Erythroblast (primary cell): ENCODE data around the gene FXYD2.

ENCODE experiments used
- GATA1 ChIP-seq: IDR thresholded peaks from 2 replicates; pipeline ENCODE4 v1.6.1; 2011; ENCODE audit warnings: low read depth, mild to moderate bottlenecking, control low read depth, low read length, moderate library complexity
- POLR2A ChIP-seq: IDR thresholded peaks from 2 replicates; pipeline ENCODE4 v1.6.1; 2011; ENCODE audit warnings: mild to moderate bottlenecking, low read length

DNA sequence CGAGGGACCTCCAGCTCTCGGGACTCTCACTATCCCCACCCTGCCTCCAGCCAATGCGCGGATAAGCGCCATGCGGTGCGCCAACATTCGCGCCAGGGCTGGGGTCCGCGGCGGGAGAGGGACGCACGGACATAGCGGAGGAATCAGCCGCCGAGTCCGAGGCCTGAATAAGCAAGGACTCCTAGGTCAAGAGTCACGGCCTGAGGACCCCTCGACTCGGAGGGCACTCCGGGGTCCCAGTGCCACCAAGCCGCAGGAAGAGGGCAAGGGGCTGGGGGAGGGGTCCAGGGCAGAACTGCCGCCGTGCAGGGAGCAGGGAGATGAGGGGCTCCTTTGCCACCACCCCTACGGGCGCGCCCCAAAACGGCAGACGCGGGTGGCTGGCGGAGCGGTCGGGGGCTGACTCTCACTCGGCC, 28.1 kb downstream of the FXYD2 start:
- TF ChIP-seq POLR2A (no peak), GATA1 (no peak)
